CD4-positive, CD25-positive, alpha-beta regulatory T cell (primary cell): ENCODE results near the gene RESF1. TPM values are rescaled to one million over a fixed set of nuclear protein-coding genes. Genes with fewer than 3 reads are reported as not detected.
"Not testable (repeated sequence)": the region's sequence is repeated elsewhere in the genome, so short reads cannot be mapped to it uniquely, and the experiment has no call there.

Source experiments
- ATAC-seq, 2 donors: fragments of 150-1000 bp; cut with Tn5 transposase; one replicate each; pipeline ENCODE4 v1.10.0; 2021; ENCODE audit warnings: low read depth in 2 of 2, moderate number of reproducible peaks in 2 of 2, moderate library complexity in 1 of 2
- DNase-seq, 3 donors: peaks; one replicate each; pipeline versions ENCODE4 v3.0.0 to v3.0.0-alpha.2; 2012 to 2022; ENCODE audit warnings: mixed read lengths in 1 of 3
- H3K27ac ChIP-seq: one replicate; pipeline ENCODE4 v1.7.0; 2013; ENCODE audit warnings: mild to moderate bottlenecking, low read length; ENCODE audit not compliant: insufficient read depth, poor library complexity, severe bottlenecking
- H3K27me3 ChIP-seq: one replicate; pipeline ENCODE4 v1.7.0; 2013; ENCODE audit warnings: low read length; ENCODE audit not compliant: control insufficient read depth, insufficient read depth
- H3K36me3 ChIP-seq: one replicate; pipeline ENCODE4 v1.7.0; 2013; ENCODE audit warnings: mild to moderate bottlenecking, low read length, moderate library complexity; ENCODE audit not compliant: control insufficient read depth, insufficient read depth
- H3K4me1 ChIP-seq: 2 replicates; pipeline ENCODE4 v1.7.0; 2013; ENCODE audit warnings: mild to moderate bottlenecking, low read length; ENCODE audit not compliant: insufficient read depth, control insufficient read depth, poor library complexity, severe bottlenecking
- H3K4me3 ChIP-seq: one replicate; pipeline ENCODE4 v1.7.0; 2013; ENCODE audit warnings: low read depth, mild to moderate bottlenecking, low read length, moderate library complexity
- H3K9me3 ChIP-seq, 2 experiments: 1 replicate in 1 of 2; 2 replicates in 1 of 2; pipeline ENCODE4 v1.7.0; 2013; ENCODE audit warnings: low read length in 2 of 2, mild to moderate bottlenecking in 1 of 2, moderate library complexity in 1 of 2; ENCODE audit not compliant: control insufficient read depth in 2 of 2
- H3K27ac Mint-ChIP-seq, 3 donors: one replicate each; pipeline ENCODE4 v1.8.0; 2020 to 2022; ENCODE audit warnings: mild to moderate bottlenecking in 3 of 3, mixed read lengths in 3 of 3, moderate library complexity in 2 of 3
- H3K27me3 Mint-ChIP-seq: one replicate; pipeline ENCODE4 v1.8.0; 2022; ENCODE audit warnings: mild to moderate bottlenecking, mixed read lengths
- H3K36me3 Mint-ChIP-seq: one replicate; pipeline ENCODE4 v1.8.0; 2020; ENCODE audit warnings: mixed read lengths
- H3K4me1 Mint-ChIP-seq, 4 donors: one replicate each; pipeline ENCODE4 v1.8.0; 2020 to 2022; ENCODE audit warnings: mixed read lengths in 4 of 4, mild to moderate bottlenecking in 1 of 4
- H3K4me3 Mint-ChIP-seq, 4 donors: one replicate each; pipeline ENCODE4 v1.8.0; 2020 to 2022; ENCODE audit warnings: mild to moderate bottlenecking in 4 of 4, mixed read lengths in 4 of 4, moderate library complexity in 3 of 4
- H3K9me3 Mint-ChIP-seq, 7 donors: one replicate each; pipeline ENCODE4 v1.8.0; 2020 to 2022; ENCODE audit warnings: mixed read lengths in 7 of 7, mild to moderate bottlenecking in 3 of 7, moderate library complexity in 2 of 7
- polyA plus RNA-seq, 4 donors: library from polyadenylated mRNA; unstranded; fragments of 300-500 nt; fragmentation: Illumina TruSeq; gene quantifications; one replicate each; pipeline ENCODE4 v1.2.3, GENCODE V29; 2021
- total RNA-seq: library from RNA; stranded (reverse); gene quantifications from one replicate; pipeline ENCODE4 v1.2.3, GENCODE V29; 2022

Gene RESF1
- total and polyA plus RNA-seq, 5 donors from 2014 or later = 151 to 282 (median 183) TPM

DNA sequence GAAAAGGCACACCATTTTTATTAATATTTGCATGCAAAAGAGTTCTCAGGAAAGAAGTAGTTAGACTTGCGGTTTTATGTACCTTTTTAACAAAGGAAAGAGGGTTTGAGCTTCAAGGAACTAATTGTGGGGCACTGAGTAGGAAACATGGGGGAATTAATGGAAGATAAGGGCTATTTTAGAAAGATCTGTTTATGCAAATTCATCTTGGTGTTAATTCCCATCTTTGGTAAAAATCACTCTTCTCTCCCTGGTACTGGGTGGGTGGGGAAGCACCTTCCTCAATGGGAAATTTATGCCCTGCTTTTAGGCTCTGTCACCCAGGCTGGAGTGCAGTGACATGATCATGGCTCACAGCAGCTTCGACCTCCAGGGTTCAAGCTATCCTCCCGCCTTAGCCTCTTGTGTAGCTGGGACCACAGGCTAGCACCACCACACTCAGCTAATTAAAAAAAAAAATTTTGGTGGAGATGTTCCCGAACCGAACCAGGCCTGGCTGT is 30.1 kb upstream of the RESF1 start:
- Histone ChIP-seq H3K27me3 (no peaks in the 10 kb centered on the region), H3K36me3 (no peaks in the 10 kb centered on the region), H3K9me3 (peaks cover under 1% of the 10 kb centered on the region in 2 experiments), H3K4me3 (peak overlapping the region; percentile 77), H3K4me1 (peaks cover 22% of the 10 kb centered on the region), H3K27ac (peak overlapping the region; percentile 70)
- H3K27me3 Mint-ChIP-seq = no peaks in the 10 kb centered on the region
- H3K9me3 Mint-ChIP-seq = peaks cover 0 to 5% (median 0%) of the 10 kb centered on the region in 7 donors
- H3K36me3 Mint-ChIP-seq = no peaks in the 10 kb centered on the region
- ATAC-seq (no peak), DNase-seq (peak in 1 of 3 donors; percentile 30)
- peaks cover 25 to 59% (median 42%) of the 10 kb centered on the region in 4 donors for H3K4me1 Mint-ChIP-seq
- H3K4me3 Mint-ChIP-seq = peak overlapping the region; percentile 70 to 98 (median 92)
- H3K27ac Mint-ChIP-seq = peak overlapping the region; percentile 97 to 100 (median 98)

DNA sequence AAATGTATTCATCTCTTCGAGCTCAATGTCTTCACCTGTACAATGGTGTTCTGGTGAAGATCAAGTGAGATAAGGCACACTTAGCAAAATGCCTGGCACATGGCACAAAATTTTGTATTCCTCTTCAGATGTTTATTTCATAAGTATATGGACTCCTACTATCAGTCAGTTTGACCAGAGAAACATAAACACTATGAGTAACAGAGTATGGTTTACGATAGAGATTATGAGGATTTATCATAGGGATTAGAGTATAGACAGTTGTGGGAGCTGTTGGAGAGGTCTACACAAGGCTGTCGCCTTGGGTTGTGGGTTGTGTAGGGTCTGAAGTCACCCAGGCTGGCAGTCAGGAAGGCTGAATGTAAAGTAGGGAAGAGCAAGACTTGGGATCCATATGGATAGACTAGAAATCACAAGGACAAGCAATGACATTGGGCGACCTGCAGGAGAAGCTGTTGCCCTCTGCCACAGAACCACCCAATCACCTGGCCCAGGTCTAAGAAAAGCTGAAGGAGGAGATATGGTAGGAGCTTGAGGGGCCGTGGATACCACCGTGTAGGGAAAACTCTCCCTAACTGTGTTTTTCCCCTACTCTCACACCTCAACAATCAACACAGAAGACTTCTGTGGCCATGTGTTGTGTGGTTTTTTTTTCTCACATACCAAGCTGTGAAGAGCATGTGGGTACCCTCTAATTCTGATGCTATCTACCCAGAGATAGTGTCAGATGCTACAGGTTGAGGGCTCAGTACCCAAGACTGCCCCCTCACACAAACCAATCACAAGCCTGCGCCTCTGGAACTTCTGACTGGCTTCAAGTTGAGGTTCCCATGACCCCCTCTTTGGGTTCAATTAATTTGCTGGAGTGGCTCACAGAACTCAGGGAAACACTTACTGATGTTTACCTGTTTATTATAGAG is 27.2 kb upstream of the RESF1 start:
- no peaks in the 10 kb centered on the region for H3K9me3 ChIP-seq
- ATAC-seq (no peak), DNase-seq (no peak)
- Mint-ChIP-seq H3K36me3 (no peaks in the 10 kb centered on the region), H3K27ac (peak overlapping the region; percentile 11 to 77 (median 13)), H3K4me1 (peaks cover 26 to 59% (median 39%) of the 10 kb centered on the region in 4 donors), H3K4me3 (no peak overlapping the region), H3K27me3 (no peaks in the 10 kb centered on the region), H3K9me3 (peaks cover 0 to 3% (median 0%) of the 10 kb centered on the region in 7 donors)
- H3K4me1 ChIP-seq = peaks cover 22% of the 10 kb centered on the region
- no peak overlapping the region for H3K27ac ChIP-seq
- H3K27me3 ChIP-seq = no peaks in the 10 kb centered on the region
- no peak overlapping the region for H3K4me3 ChIP-seq
- H3K36me3 ChIP-seq = no peaks in the 10 kb centered on the region

GRCh38 chr12:31944299-31944698 is 14.9 kb upstream of the RESF1 start:
- Mint-ChIP-seq H3K36me3 (peaks cover 9% of the 10 kb centered on the region), H3K4me1 (peaks cover 0 to 4% (median 2%) of the 10 kb centered on the region in 4 donors), H3K27me3 (no peaks in the 10 kb centered on the region), H3K9me3 (peaks cover 0 to 43% (median 13%) of the 10 kb centered on the region in 7 donors), H3K27ac (peak overlapping the region in 1 of 3 donors; percentile 32), H3K4me3 (no peak overlapping the region)
- H3K36me3 ChIP-seq = no peaks in the 10 kb centered on the region
- DNase-seq = no peak
- H3K9me3 ChIP-seq = peaks cover 20 to 48% of the 10 kb centered on the region in 2 experiments
- H3K27ac ChIP-seq = no peak overlapping the region
- no peaks in the 10 kb centered on the region for H3K27me3 ChIP-seq
- no peak for ATAC-seq
- no peaks in the 10 kb centered on the region for H3K4me1 ChIP-seq
- H3K4me3 ChIP-seq = no peak overlapping the region

DNA sequence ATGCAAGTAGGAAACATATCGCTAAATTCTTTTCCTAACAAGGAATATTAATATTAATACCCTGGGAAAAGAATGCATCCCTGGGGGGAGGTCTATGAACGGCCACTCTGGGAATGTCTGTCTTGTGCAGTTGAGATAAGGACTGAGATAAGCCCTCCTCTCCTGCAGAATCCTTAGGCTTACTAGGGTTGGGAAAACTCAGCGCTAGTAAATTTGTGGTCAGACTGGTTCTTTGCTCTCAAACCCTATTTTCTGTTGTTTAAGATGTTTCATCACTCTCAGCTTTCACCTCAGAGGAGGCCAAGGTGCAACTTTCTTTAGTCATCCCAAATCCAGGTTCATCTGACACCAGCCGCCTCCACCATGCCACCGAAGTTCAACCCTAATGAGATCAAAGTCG is 11.2 kb upstream of the RESF1 start:
- Mint-ChIP-seq H3K9me3 (peaks cover 0 to 29% (median 10%) of the 10 kb centered on the region in 7 donors), H3K27me3 (no peaks in the 10 kb centered on the region), H3K27ac (no peak overlapping the region), H3K4me1 (peaks cover under 1 to 25% (median 12%) of the 10 kb centered on the region in 4 donors), H3K4me3 (no peak overlapping the region), H3K36me3 (peaks cover 9% of the 10 kb centered on the region)
- H3K36me3 ChIP-seq = no peaks in the 10 kb centered on the region
- no peaks in the 10 kb centered on the region for H3K27me3 ChIP-seq
- H3K9me3 ChIP-seq = peaks cover 6 to 21% of the 10 kb centered on the region in 2 experiments
- no peak overlapping the region for H3K4me3 ChIP-seq
- no peak for DNase-seq
- no peaks in the 10 kb centered on the region for H3K4me1 ChIP-seq
- no peak overlapping the region for H3K27ac ChIP-seq
- no peak for ATAC-seq

DNA sequence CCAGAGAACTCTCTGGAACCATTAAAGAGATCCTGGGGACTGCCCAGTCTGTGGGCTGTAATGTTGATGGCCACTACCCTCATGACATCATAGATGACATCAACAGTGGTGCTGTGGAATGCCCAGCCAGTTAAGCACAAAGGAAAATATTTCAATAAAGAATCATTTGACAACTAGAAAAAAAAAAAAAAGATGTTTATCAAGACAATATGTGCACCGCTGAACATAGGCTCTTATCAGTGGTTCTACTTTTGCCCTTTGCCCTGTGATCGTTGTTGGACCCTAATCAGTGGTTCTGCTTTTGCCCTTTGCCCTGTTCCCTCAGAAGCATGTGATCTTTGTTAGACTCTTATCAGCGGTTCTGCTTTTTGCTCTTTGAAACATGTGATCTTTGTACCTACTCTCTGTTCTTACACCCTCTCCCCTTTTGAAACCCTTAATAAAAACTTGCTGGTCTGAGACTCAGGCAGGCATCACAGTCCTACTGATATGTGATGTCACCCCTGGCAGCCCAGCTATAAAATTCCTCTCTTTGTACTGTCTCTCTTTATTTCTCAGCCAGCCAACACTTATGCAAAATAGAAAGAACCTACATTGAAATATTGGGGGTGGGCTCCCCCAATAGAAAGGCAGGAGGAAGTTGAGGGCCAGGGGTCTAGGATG is 10.4 kb upstream of the RESF1 start:
- ATAC-seq, H3K27me3 Mint-ChIP-seq, H3K36me3 ChIP-seq, H3K27me3 ChIP-seq, H3K4me1 ChIP-seq, H3K27ac ChIP-seq, H3K36me3 Mint-ChIP-seq, DNase-seq, H3K4me3 Mint-ChIP-seq, H3K4me3 ChIP-seq, H3K27ac Mint-ChIP-seq: not testable (repeated sequence)
- peaks cover 3 to 13% of the 10 kb centered on the region in 2 experiments for H3K9me3 ChIP-seq
- Mint-ChIP-seq H3K4me1 (peaks cover 9 to 33% (median 18%) of the 10 kb centered on the region in 4 donors), H3K9me3 (peaks cover 0 to 21% (median 7%) of the 10 kb centered on the region in 7 donors)

DNA sequence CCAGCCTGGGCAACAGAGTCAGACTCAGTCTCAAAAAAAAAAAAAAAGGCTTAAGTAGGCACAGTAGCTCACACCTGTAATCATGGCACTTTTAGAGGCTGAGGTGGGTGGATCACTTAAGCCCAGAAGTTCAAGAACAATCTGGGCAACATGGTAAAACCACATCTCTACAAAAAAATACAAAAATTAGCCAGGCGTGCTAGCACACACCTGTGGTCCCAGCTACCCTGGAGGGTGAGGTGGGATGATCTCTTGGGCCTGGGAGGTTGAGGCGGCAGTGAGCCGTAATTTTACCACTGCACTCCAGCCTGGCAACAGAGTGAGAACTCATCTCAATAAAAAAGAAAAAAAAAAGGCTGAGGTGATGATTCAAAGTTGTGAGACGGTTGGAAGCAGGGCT is 9.1 kb upstream of the RESF1 start:
- peaks cover 0 to 14% (median 4%) of the 10 kb centered on the region in 7 donors for H3K9me3 Mint-ChIP-seq
- H3K4me3 ChIP-seq = no peak overlapping the region
- peaks cover under 1% of the 10 kb centered on the region for H3K4me1 ChIP-seq
- no peak for DNase-seq
- no peaks in the 10 kb centered on the region for H3K36me3 ChIP-seq
- H3K4me1 Mint-ChIP-seq = peaks cover 10 to 41% (median 23%) of the 10 kb centered on the region in 4 donors
- H3K27ac Mint-ChIP-seq = peak overlapping the region in 1 of 3 donors; percentile 6
- no peaks in the 10 kb centered on the region for H3K27me3 ChIP-seq
- no peak overlapping the region for H3K27ac ChIP-seq
- no peaks in the 10 kb centered on the region for H3K27me3 Mint-ChIP-seq
- peaks cover 9% of the 10 kb centered on the region for H3K36me3 Mint-ChIP-seq
- ATAC-seq = no peak
- no peak overlapping the region for H3K4me3 Mint-ChIP-seq
- H3K9me3 ChIP-seq = peaks cover 0 to 3% of the 10 kb centered on the region in 2 experiments

- H3K27ac ChIP-seq = no peak overlapping the region
- H3K36me3 Mint-ChIP-seq = peaks cover 9% of the 10 kb centered on the region
Measured at GRCh38 chr12:31950492-31950891, 8.7 kb upstream of the RESF1 start.

More at GRCh38 chr12:31950492-31950891, 8.7 kb upstream of the RESF1 start:
- ATAC-seq (no peak), DNase-seq (no peak)
- Histone ChIP-seq H3K4me1 (peaks cover 4% of the 10 kb centered on the region), H3K36me3 (no peaks in the 10 kb centered on the region), H3K9me3 (peaks cover 0 to 3% of the 10 kb centered on the region in 2 experiments), H3K4me3 (no peak overlapping the region), H3K27me3 (no peaks in the 10 kb centered on the region)
- H3K9me3 Mint-ChIP-seq = peaks cover 0 to 14% (median 5%) of the 10 kb centered on the region in 7 donors
- no peak overlapping the region for H3K4me3 Mint-ChIP-seq
- H3K27me3 Mint-ChIP-seq = no peaks in the 10 kb centered on the region
- peak overlapping the region in 2 of 3 donors; percentile 6 to 69 for H3K27ac Mint-ChIP-seq
- peaks cover 10 to 45% (median 27%) of the 10 kb centered on the region in 4 donors for H3K4me1 Mint-ChIP-seq
